Spleen (tissue), 7 donors: ENCODE results near the gene RNF6.

Experiments used
- POLR2A ChIP-seq, 3 donors: fragments of 450-650 bp; IDR thresholded peaks; one replicate each; pipeline ENCODE4 v1.5.1; 2017; ENCODE audit warnings: antibody characterized with exemption in 3 of 3, mild to moderate bottlenecking in 1 of 3
- TF ChIP-seq, protein P1 (sequence below), 11 experiments: fragments of 200-600 bp in 7 of 11; fragments of 450-650 bp in 4 of 11; sonication (generic) in 4 of 11; IDR thresholded peaks in 8 of 11; conservative IDR thresholded peaks in 3 of 11; 1 replicate in 7 of 11; 2 replicates in 4 of 11; pipeline versions ENCODE4 v1.4.0 to v1.8.0; 2016 to 2021; ENCODE audit warnings: antibody characterized with exemption in 11 of 11, inconsistent platforms in 4 of 11, mild to moderate bottlenecking in 1 of 11
- donor health status: DM: no; HTN: no; CAD: no; lungs with moderate emphysema.
- donor health status: DM: no; HTN: no; CAD: no.
- donor health status: DM: no; HTN: no; CAD: no.

DNA sequence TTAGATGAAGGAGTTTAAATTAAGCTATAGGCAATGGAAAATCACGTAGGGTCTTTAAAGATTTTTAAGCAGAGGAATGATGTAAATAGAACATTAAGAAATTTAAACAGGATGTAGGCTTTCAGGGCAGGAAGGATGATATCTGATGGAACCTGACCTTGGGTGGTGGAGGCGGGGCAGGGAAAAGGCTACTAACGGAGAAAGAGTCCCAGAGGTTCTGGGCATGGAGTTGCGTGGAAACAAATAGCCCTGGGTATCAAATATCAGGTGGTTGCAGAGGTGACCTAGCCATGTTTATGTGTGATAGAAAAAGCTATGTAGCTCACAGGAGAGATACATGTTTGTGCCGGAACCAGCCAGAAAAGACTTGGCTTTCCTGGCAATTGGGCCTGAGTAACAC, 24.0 kb upstream of the RNF6 start:
- TF ChIP-seq, protein P1, sequence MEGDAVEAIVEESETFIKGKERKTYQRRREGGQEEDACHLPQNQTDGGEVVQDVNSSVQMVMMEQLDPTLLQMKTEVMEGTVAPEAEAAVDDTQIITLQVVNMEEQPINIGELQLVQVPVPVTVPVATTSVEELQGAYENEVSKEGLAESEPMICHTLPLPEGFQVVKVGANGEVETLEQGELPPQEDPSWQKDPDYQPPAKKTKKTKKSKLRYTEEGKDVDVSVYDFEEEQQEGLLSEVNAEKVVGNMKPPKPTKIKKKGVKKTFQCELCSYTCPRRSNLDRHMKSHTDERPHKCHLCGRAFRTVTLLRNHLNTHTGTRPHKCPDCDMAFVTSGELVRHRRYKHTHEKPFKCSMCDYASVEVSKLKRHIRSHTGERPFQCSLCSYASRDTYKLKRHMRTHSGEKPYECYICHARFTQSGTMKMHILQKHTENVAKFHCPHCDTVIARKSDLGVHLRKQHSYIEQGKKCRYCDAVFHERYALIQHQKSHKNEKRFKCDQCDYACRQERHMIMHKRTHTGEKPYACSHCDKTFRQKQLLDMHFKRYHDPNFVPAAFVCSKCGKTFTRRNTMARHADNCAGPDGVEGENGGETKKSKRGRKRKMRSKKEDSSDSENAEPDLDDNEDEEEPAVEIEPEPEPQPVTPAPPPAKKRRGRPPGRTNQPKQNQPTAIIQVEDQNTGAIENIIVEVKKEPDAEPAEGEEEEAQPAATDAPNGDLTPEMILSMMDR (IDR thresholded peaks at IDR 0.05 in 8 of 11, conservative IDR thresholded peaks at IDR 0.05 in 3 of 11), result no peak
- TF ChIP-seq POLR2A (IDR thresholded peaks at IDR 0.05), result no peak
